Small intestine (tissue), 7 donors: ENCODE measurements around the gene C1D. TPM values are rescaled to one million over a fixed set of nuclear protein-coding genes. Genes with fewer than 3 reads are reported as not detected.
"Not testable (repeated sequence)": the region's sequence is repeated elsewhere in the genome, so short reads cannot be mapped to it uniquely, and the experiment has no call there.

ENCODE experiments used
- DNase-seq, 2 donors: peaks; one replicate each; pipeline versions ENCODE4 v3.0.0 to v3.0.0-alpha.2; 2013
- FAIRE-seq: peaks from 2 replicates; lab custom pipeline; 2012; peaks lifted over from hg19 to GRCh38; lab: Jason Lieb, UNC
- H3K27ac ChIP-seq, 3 donors: one replicate each; pipeline ENCODE4 v1.5.1; 2013; ENCODE audit warnings: low read length in 2 of 3, mild to moderate bottlenecking in 2 of 3, control low read depth in 1 of 3, inconsistent platforms in 1 of 3, low read depth in 1 of 3, moderate library complexity in 1 of 3
- H3K27me3 ChIP-seq, 3 donors: one replicate each; pipeline ENCODE4 v1.6.1; 2013; ENCODE audit warnings: low read length in 3 of 3, inconsistent platforms in 1 of 3; ENCODE audit not compliant: control insufficient read depth in 3 of 3, insufficient read depth in 3 of 3
- H3K36me3 ChIP-seq, 3 donors: one replicate each; pipeline ENCODE4 v1.6.1; 2013; ENCODE audit warnings: low read length in 3 of 3, inconsistent platforms in 1 of 3, low read depth in 1 of 3, mild to moderate bottlenecking in 1 of 3, moderate library complexity in 1 of 3; ENCODE audit not compliant: control insufficient read depth in 3 of 3, insufficient read depth in 2 of 3
- H3K4me1 ChIP-seq, 3 donors: one replicate each; pipeline ENCODE4 v1.6.1; 2013; ENCODE audit warnings: low read length in 2 of 3, inconsistent platforms in 1 of 3, low read depth in 1 of 3, mild to moderate bottlenecking in 1 of 3, moderate library complexity in 1 of 3; ENCODE audit not compliant: control insufficient read depth in 3 of 3, insufficient read depth in 2 of 3
- H3K4me3 ChIP-seq, 3 donors: one replicate each; pipeline ENCODE4 v1.5.1; 2013; ENCODE audit warnings: low read length in 3 of 3, control low read depth in 1 of 3, inconsistent platforms in 1 of 3, low read depth in 1 of 3, mild to moderate bottlenecking in 1 of 3, moderate library complexity in 1 of 3
- H3K9me3 ChIP-seq, 2 donors: one replicate each; pipeline ENCODE4 v1.6.1; 2013; ENCODE audit warnings: low read depth in 1 of 2, low read length in 1 of 2; ENCODE audit not compliant: control insufficient read depth in 2 of 2, insufficient read depth in 1 of 2
- WGBS, 3 donors: extraction: QIAGEN DNeasy Blood & Tissue Kit; methylation state at CpG; one replicate each; pipeline ENCODE4 v1.1.7; 2013; 5-methylcytosine and 5-hydroxymethylcytosine counted together
- polyA plus RNA-seq, 4 donors: library from polyadenylated mRNA; stranded (reverse) in 3 of 4; unstranded in 1 of 4; fragments of 200-250 nt in 3 of 4; fragments of 120-200 nt in 1 of 4; gene quantifications; one replicate each; pipeline versions ENCODE4 v1.2.1 to v1.2.3, GENCODE V29; 2013
- donor health status: healthy with polysubstance abuse.
- donor health status: control.
- donor health status: control.
- donor health status: Bipolar disorder and iron deficiency.
- donor health status: healthy.

C1D gene
- polyA plus RNA-seq, 4 donors, result 27.1 to 41.5 (median 28.6) TPM

DNA sequence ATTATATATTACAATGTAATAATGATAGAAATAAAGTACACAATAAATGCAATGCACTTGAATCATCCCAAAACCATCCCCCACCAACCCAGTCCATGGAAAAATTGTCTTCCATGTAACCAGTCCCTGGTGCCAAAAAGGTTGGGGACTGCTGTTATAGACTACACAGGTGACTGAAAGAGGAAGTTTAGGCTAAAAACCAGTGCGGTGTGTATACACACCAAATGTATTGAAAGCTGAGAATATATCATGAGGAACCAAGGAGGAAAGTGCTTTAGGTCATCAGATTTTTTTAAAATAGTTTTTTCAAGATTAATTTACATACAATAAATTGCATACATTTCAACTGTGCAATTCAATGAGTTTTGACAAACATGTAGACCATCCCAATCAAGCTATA lies 20.5 kb upstream of the C1D start:
- no peak for FAIRE-seq
- 85 to 97% (median 90%) methylated on average over 1 of the region's 1 CpG for WGBS, 3 donors
- no peak for DNase-seq
- H3K27ac ChIP-seq, result no peak overlapping the region
- no peaks in the 10 kb centered on the region for H3K4me1 ChIP-seq
- no peak overlapping the region for H3K4me3 ChIP-seq
- no peaks in the 10 kb centered on the region for H3K27me3 ChIP-seq
- no peaks in the 10 kb centered on the region for H3K36me3 ChIP-seq
- no peaks in the 10 kb centered on the region for H3K9me3 ChIP-seq

DNA sequence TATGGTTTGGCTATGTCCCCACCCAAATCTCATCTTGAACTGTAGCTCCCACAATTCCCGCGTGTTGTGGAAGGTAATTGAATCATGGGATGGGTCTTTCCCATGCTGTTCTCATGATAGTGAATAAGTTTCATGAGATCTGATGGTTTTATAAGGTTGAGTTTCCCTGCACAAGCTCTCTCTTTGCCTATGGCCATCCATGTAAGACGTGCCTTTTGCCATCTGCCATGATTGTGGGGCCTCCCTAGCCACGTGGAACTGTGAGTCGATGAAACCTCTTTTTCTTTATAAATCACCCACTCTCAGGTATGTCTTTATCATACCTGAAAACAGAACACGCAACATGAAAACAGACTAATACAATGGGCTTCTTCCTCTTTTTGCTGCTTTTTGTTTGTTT lies 11.2 kb upstream of the C1D start:
- DNase-seq, result no peak
- Histone ChIP-seq H3K36me3 (no peaks in the 10 kb centered on the region), H3K9me3 (no peaks in the 10 kb centered on the region), H3K4me3 (no peak overlapping the region), H3K4me1 (no peaks in the 10 kb centered on the region), H3K27ac (no peak overlapping the region), H3K27me3 (peaks cover 0 to 4% (median 0%) of the 10 kb centered on the region in 3 donors)
- no peak for FAIRE-seq
- 85 to 90% (median 88%) methylated on average over 6 of the region's 6 CpGs for WGBS, 3 donors

DNA sequence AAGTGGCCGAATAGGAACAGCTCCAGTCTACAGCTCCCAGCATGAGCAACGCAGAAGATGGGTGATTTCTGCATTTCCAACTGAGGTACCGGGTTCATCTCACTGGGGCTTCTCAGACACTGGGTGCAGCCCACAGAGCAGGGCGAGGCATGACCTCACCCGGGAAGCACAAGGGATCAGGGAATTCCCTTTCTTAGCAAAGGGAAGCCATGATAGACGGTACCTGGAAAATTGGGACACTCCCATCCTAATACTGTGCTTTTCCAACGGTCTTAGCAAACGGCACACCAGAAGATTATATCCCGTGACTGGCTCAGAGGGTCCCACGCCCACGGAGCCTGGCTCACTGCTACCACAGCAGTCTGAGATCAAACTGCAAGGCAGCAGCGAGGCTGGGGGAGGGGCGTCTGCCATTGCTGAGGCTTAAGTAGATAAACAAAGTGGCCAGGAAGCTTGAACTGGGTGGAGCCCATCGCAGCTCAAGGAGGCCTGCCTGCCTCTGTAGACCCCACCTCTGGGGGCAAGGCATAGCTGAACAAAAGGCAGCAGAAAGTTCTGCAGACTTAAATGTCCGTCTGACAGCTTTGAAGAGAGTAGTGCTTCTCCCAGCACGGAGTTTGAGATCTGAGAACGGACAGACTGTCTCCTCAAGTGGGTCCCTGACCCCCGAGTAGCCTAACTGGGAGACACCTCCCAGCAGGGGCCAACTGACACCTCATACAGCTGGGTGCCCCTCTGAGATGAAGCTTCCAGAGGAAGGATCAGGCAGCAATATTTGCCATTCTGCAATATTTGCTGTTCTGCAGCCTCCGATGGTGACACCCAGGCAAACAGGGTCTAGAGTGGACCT lies 1.2 kb upstream of the C1D start:
- not testable (repeated sequence) for H3K4me1 ChIP-seq, H3K27ac ChIP-seq, H3K27me3 ChIP-seq, H3K36me3 ChIP-seq, FAIRE-seq, H3K9me3 ChIP-seq
- WGBS, 3 donors, result 30 to 64% (median 63%) methylated on average over 18 to 19 of the region's 19 CpGs
- H3K4me3 ChIP-seq, result peak overlapping the region in 1 of 3 donors; percentile 2
- DNase-seq, result peak; percentile 20 to 32

DNA sequence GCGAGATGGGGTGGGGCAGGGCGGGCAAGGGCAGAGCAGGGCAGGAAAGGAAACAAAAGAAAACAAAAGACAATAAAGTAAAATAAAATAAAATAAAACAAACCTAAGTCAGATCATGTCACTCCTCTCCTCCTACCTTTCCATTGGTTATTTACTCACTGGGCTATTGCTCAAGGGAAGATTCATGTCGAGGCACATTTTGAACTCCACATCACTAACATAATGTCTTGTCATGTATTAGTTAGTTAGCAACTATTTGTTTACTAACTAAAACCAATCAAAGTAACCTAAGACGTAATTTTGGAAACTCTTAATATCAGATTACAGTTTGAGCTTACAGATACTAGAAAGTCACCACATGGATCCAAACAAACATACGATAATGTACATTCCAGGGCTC lies 2.2 kb downstream of the C1D start:
- no peaks in the 10 kb centered on the region for H3K27me3 ChIP-seq
- no peaks in the 10 kb centered on the region for H3K36me3 ChIP-seq
- no peaks in the 10 kb centered on the region for H3K9me3 ChIP-seq
- no peak for DNase-seq
- H3K4me3 ChIP-seq, result no peak overlapping the region
- WGBS, 3 donors, result 76 to 89% (median 81%) methylated on average over 5 of the region's 5 CpGs
- H3K27ac ChIP-seq, result no peak overlapping the region
- FAIRE-seq, result no peak
- peaks cover 0 to 3% (median 0%) of the 10 kb centered on the region in 3 donors for H3K4me1 ChIP-seq

DNA sequence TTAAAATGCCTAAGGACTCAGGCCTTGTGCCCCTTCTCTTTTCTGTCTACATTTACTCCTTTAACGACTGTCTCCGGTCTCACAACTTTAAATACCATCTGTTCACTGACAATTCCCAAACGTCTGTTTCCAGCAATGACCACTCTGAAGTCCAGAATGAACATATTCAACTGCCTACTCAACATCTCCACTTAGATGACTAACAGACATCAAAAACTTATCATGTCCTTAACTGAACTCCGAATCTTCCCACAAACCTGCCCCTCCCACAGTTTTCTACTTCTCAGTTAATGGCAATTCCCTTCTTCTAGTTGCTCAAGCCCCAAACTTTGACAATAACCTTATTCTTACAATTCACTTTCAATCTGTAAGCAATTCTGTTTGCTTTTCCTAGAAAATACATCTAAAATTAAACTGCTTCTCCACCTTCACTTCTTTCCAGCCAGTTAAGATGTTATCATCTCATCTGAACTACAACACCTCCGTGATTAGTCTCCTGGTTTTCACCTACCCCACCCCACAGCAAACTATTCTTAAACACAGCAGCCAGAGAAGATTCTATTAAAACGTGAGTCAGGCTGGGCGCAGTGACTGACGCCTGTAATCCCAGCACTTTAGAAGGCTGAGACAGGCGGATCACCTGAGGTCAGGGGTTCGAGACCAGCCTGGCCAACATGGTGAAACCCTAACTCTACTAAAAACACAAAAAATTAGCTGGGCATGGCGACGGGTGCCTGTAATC lies 2.8 kb downstream of the C1D start:
- no peak for DNase-seq
- Histone ChIP-seq H3K4me3 (no peak overlapping the region), H3K9me3 (no peaks in the 10 kb centered on the region), H3K36me3 (no peaks in the 10 kb centered on the region), H3K27ac (no peak overlapping the region), H3K27me3 (no peaks in the 10 kb centered on the region), H3K4me1 (peaks cover 0 to 3% (median 0%) of the 10 kb centered on the region in 3 donors)
- FAIRE-seq, result no peak
- WGBS, 3 donors, result 73 to 80% (median 77%) methylated on average over 12 of the region's 12 CpGs

DNA sequence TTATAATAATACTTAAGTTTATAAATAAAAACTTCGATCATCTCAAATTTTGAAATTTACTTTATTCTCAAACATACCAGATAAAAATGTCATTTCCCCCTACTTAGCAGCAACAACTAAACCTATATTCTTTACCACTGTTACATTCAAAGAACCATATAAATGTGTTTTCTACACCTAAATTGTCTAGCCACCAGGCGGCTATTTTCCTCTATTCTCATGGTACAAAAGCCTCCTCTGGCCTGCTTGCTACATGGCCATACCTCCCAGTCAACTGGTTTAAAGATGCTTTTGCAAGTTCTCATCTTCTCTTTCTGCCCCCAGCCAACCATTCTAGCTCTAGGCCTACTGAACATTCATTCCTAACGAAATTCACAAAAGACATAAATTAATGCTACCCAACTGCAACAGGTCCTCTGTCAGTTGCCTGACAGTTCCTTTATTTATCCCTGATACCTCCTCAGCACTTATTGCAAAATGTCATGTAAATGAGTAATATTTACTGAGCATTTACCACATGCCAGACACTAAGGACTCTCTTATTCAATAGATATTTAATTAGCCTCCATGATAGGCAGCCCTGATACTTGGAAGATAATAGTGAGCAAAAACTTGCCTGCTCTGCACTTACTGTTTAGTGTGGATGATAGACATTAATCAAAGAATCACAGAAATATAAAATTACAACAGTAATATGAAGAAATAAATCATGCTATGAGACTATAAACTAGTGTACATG lies 5.0 kb downstream of the C1D start:
- DNase-seq (no peak), FAIRE-seq (no peak)
- H3K27me3 ChIP-seq, result no peaks in the 10 kb centered on the region
- WGBS, 3 donors, result 88 to 90% (median 90%) methylated on average over 3 of the region's 3 CpGs
- no peaks in the 10 kb centered on the region for H3K36me3 ChIP-seq
- H3K9me3 ChIP-seq, result no peaks in the 10 kb centered on the region
- H3K4me1 ChIP-seq, result peaks cover 0 to 3% (median 0%) of the 10 kb centered on the region in 3 donors
- no peak overlapping the region for H3K4me3 ChIP-seq
- H3K27ac ChIP-seq, result no peak overlapping the region

DNA sequence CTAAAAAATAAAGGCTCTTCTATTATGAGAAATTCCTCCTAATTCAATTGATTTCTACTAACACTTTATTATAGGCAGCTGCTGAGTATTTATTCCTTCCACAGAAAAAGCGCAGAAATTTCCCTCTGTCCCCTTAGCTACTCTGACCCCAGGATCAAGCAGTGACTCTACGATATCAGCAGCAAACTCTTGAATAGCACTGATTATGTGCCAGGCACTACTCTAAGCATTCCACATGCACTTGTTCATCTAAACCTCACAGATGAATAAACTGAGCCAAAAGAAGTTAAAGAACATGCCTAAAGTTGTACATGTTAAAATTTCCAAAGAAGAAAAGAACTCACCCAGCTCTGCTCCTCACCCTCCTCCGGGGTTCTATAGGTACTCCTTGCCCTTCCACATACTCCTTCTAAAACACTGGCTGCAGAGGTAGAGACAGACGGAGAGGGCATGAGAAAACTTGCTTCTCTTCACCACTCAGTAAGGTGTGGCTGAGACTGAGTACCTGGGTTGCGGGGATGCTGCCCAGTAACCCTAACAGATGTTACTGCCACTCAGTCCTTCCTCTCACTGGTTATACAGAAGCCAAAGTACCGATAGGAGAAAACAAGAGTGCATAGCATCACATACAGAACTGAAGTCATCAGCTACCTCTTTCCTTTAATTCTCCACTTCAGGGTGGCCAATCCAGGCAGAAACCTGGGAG lies 9.9 kb downstream of the C1D start:
- FAIRE-seq (no peak), DNase-seq (no peak)
- no peaks in the 10 kb centered on the region for H3K4me1 ChIP-seq
- no peak overlapping the region for H3K27ac ChIP-seq
- no peaks in the 10 kb centered on the region for H3K27me3 ChIP-seq
- H3K9me3 ChIP-seq, result no peaks in the 10 kb centered on the region
- peaks cover 0 to 2% (median 1%) of the 10 kb centered on the region in 3 donors for H3K36me3 ChIP-seq
- H3K4me3 ChIP-seq, result no peak overlapping the region
- WGBS, 3 donors, result 88 to 95% (median 91%) methylated on average over 6 of the region's 6 CpGs

DNA sequence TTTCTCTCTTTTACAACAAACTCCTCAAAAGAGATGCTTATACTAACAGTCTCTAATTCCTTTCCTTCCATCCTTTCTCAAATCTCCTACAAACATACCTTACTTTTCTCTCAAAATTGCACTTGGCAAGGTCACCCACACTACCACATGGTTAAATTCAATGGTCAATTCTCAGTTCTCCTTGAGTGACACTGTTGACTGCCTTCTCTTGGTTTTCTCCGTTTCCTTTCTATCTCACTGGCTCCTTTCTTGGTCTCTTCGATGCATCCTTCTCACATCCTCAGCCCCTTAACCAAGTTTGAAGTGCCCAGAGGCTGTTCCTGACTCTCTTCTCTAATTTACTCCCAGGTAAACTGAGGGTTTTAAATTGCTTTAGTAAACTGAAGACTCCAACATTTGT lies 12.5 kb downstream of the C1D start:
- Histone ChIP-seq H3K36me3 (peaks cover 0 to 2% (median 1%) of the 10 kb centered on the region in 3 donors), H3K4me1 (no peaks in the 10 kb centered on the region), H3K4me3 (no peak overlapping the region), H3K9me3 (no peaks in the 10 kb centered on the region), H3K27ac (no peak overlapping the region), H3K27me3 (no peaks in the 10 kb centered on the region)
- WGBS, 3 donors, result 90 to 95% (median 90%) methylated on average over 2 of the region's 2 CpGs
- FAIRE-seq (no peak), DNase-seq (no peak)
